A549 (cell line): ENCODE results near the gene KIF5C.

Experiments
- CBX8 ChIP-seq: fragments of 200-600 bp; sonication (generic); IDR thresholded peaks from 2 replicates; pipeline ENCODE4 v1.6.1; 2016
- JUNB ChIP-seq: fragments of >200 bp; sonication (Bioruptor Twin); formaldehyde crosslinking; IDR thresholded peaks from 2 replicates; pipeline ENCODE4 v1.6.1; 2016
- REST ChIP-seq: fragments of 200-600 bp; sonication (generic); IDR thresholded peaks from 2 replicates; pipeline ENCODE4 v1.6.1; 2016; ENCODE audit warnings: antibody characterized with exemption, mild to moderate bottlenecking, moderate library complexity
- TF ChIP-seq, protein P1 (sequence below): fragments of >200 bp; sonication (Bioruptor Twin); formaldehyde crosslinking; IDR thresholded peaks from 3 replicates; pipeline ENCODE4 v1.5.1; 2016

GRCh38 chr2:148866091-148866490, 8.9 kb upstream of the KIF5C start:
- TF ChIP-seq, protein P1, sequence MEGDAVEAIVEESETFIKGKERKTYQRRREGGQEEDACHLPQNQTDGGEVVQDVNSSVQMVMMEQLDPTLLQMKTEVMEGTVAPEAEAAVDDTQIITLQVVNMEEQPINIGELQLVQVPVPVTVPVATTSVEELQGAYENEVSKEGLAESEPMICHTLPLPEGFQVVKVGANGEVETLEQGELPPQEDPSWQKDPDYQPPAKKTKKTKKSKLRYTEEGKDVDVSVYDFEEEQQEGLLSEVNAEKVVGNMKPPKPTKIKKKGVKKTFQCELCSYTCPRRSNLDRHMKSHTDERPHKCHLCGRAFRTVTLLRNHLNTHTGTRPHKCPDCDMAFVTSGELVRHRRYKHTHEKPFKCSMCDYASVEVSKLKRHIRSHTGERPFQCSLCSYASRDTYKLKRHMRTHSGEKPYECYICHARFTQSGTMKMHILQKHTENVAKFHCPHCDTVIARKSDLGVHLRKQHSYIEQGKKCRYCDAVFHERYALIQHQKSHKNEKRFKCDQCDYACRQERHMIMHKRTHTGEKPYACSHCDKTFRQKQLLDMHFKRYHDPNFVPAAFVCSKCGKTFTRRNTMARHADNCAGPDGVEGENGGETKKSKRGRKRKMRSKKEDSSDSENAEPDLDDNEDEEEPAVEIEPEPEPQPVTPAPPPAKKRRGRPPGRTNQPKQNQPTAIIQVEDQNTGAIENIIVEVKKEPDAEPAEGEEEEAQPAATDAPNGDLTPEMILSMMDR: no peak
- TF ChIP-seq REST (no peak), CBX8 (no peak), JUNB (no peak)
